ENCODE data around the gene BNIP5.

The BNIP5 gene

GRCh38 chr6:36374972-36375371 is 38.3 kb upstream of the BNIP5 start:
- no peak for TF ChIP-seq CTCF (IDR thresholded peaks at IDR 0.05; ENCODE audit: extremely low read depth, insufficient read depth, missing control alignments)
- no peak for DNase-seq (ENCODE audit: low spot score)
- in situ Hi-C loops (cut with MboI; ENCODE audit: low pct_unique_long_range_greater_than_20kb, low sequenced_read_pairs, unreplicated experiment), result no loop called here

- in situ Hi-C loops (cut with MboI; ENCODE audit: low pct_unique_long_range_greater_than_20kb, low sequenced_read_pairs, unreplicated experiment), result no loop called here
- TF ChIP-seq CTCF (IDR thresholded peaks at IDR 0.05; ENCODE audit: extremely low read depth, insufficient read depth, missing control alignments), result no peak
- no peak for DNase-seq (ENCODE audit: low spot score)
Observed at GRCh38 chr6:36374194-36374593, 37.5 kb upstream of the BNIP5 start.

GRCh38 chr6:36373368-36374019 is 36.8 kb upstream of the BNIP5 start:
- no peak for DNase-seq (ENCODE audit: low spot score)
- in situ Hi-C loops (cut with MboI; ENCODE audit: low pct_unique_long_range_greater_than_20kb, low sequenced_read_pairs, unreplicated experiment), result no loop called here
- TF ChIP-seq CTCF (IDR thresholded peaks at IDR 0.05; ENCODE audit: extremely low read depth, insufficient read depth, missing control alignments), result no peak

GRCh38 chr6:36372088-36372487 is 35.4 kb upstream of the BNIP5 start:
- in situ Hi-C loops (cut with MboI; ENCODE audit: low pct_unique_long_range_greater_than_20kb, low sequenced_read_pairs, unreplicated experiment), result no loop called here
- DNase-seq (ENCODE audit: low spot score), result no peak

GRCh38 chr6:36371211-36371610 is 34.5 kb upstream of the BNIP5 start:
- no peak for DNase-seq (ENCODE audit: low spot score)
- in situ Hi-C loops (cut with MboI; ENCODE audit: low pct_unique_long_range_greater_than_20kb, low sequenced_read_pairs, unreplicated experiment), result no loop called here
- no peak for TF ChIP-seq CTCF (IDR thresholded peaks at IDR 0.05; ENCODE audit: extremely low read depth, insufficient read depth, missing control alignments)

More at GRCh38 chr6:36372088-36372487, 35.4 kb upstream of the BNIP5 start:
- no peak for TF ChIP-seq CTCF (IDR thresholded peaks at IDR 0.05; ENCODE audit: extremely low read depth, insufficient read depth, missing control alignments)

- no peak for DNase-seq (ENCODE audit: low spot score)
- no peak for TF ChIP-seq CTCF (IDR thresholded peaks at IDR 0.05; ENCODE audit: extremely low read depth, insufficient read depth, missing control alignments)
- in situ Hi-C loops (cut with MboI; ENCODE audit: low pct_unique_long_range_greater_than_20kb, low sequenced_read_pairs, unreplicated experiment), result no loop called here
Observed at GRCh38 chr6:36370638-36371037, 34.0 kb upstream of the BNIP5 start.
